GM12878 (cell line): ENCODE data around the gene PTPN22. TPM values are rescaled to one million over a fixed set of nuclear protein-coding genes. Genes with fewer than 3 reads are reported as not detected.

Experiments
- EZH2 ChIP-seq: IDR thresholded peaks from 2 replicates; pipeline ENCODE4 v1.6.1; 2012; ENCODE audit warnings: low read depth, mild to moderate bottlenecking, control low read depth, inconsistent platforms, low read length, borderline replicate concordance; ENCODE audit not compliant: control insufficient read depth
- FOS ChIP-seq: IDR thresholded peaks from 3 replicates; pipeline ENCODE4 v1.6.1; 2011; ENCODE audit warnings: borderline replicate concordance; ENCODE audit not compliant: insufficient read length; ENCODE audit errors: extremely low read depth
- HDGF ChIP-seq: fragments of 450-650 bp; IDR thresholded peaks from 2 replicates; pipeline ENCODE4 v1.6.1; 2016; ENCODE audit warnings: antibody characterized with exemption
- IKZF1 ChIP-seq: fragments of 450-650 bp; conservative IDR thresholded peaks from 2 replicates; pipeline ENCODE4 v1.6.1; 2017; ENCODE audit warnings: antibody characterized with exemption, mild to moderate bottlenecking
- MEF2B ChIP-seq: fragments of 450-650 bp; IDR thresholded peaks from 2 replicates; pipeline ENCODE4 v1.6.1; 2018; ENCODE audit warnings: mild to moderate bottlenecking, moderate library complexity; ENCODE audit not compliant: partially characterized antibody, poor library complexity, severe bottlenecking
- NBN ChIP-seq: fragments of 450-650 bp; IDR thresholded peaks from 2 replicates; pipeline ENCODE4 v1.6.1; 2016
- NR2C1 ChIP-seq: fragments of 450-650 bp; IDR thresholded peaks from 2 replicates; pipeline ENCODE4 v1.6.1; 2017; ENCODE audit warnings: antibody characterized with exemption, mild to moderate bottlenecking, moderate library complexity
- NR2C2 ChIP-seq: IDR thresholded peaks from 2 replicates; pipeline ENCODE4 v1.6.1; 2011; ENCODE audit warnings: borderline replicate concordance, low read depth; ENCODE audit not compliant: control insufficient read depth, insufficient read length
- NRF1 ChIP-seq: conservative IDR thresholded peaks from 2 replicates; pipeline ENCODE4 v1.6.1; 2011; ENCODE audit warnings: mild to moderate bottlenecking, low read depth, low read length, improper control_type of control experiment
- POU2F2 ChIP-seq: IDR thresholded peaks from 3 replicates; pipeline ENCODE4 v1.6.1; 2011; ENCODE audit warnings: low read depth, mild to moderate bottlenecking, low read length, borderline replicate concordance
- RUNX3 ChIP-seq: IDR thresholded peaks from 2 replicates; pipeline ENCODE4 v1.6.1; 2012; ENCODE audit warnings: low read length, inconsistent platforms
- SIX5 ChIP-seq: IDR thresholded peaks from 2 replicates; pipeline ENCODE4 v1.6.1; 2011; ENCODE audit warnings: mild to moderate bottlenecking, low read depth, low read length, moderate library complexity; ENCODE audit not compliant: severe bottlenecking
- SUZ12 ChIP-seq: fragments of 200-600 bp; sonication (generic); IDR thresholded peaks from one replicate; pipeline ENCODE4 v1.6.1; 2018; ENCODE audit warnings: antibody characterized with exemption, mild to moderate bottlenecking; ENCODE audit not compliant: unreplicated experiment
- polyA plus RNA-seq, 11 experiments: library from polyadenylated mRNA; depleted of rRNA in 4 of 11; unstranded in 6 of 11; stranded (reverse) in 5 of 11; fragments of >200 nt; fragmentation: Nextera tagmentation in 4 of 11; fragmentation: Illumina TruSeq in 1 of 11; extraction: Ambion mirVana in 4 of 11; extraction: Trizol in 1 of 11; gene quantifications; 1 replicate in 1 of 11; 2 replicates in 10 of 11; pipeline versions ENCODE4 v1.2.1 to v1.2.3, GENCODE V29; 2011 to 2016; ENCODE audit warnings: inconsistent platforms in 2 of 11, missing spikeins in 2 of 11, low read depth in 1 of 11
- total RNA-seq, 4 experiments: library from RNA; depleted of rRNA in 3 of 4; stranded (reverse); fragments of >200 nt in 3 of 4; fragmentation: Illumina TruSeq in 1 of 4; extraction: Trizol in 1 of 4; gene quantifications; 2 replicates each; pipeline versions ENCODE4 v1.2.1 to v1.2.3, GENCODE V29; 2013 to 2021
- TF ChIP-seq, protein P1 (sequence below): fragments of 150-350 bp; IDR thresholded peaks from 2 replicates; pipeline ENCODE4 v1.6.1; 2016; ENCODE audit warnings: low read depth, low read length
- TF ChIP-seq, protein P2 (sequence below): IDR thresholded peaks from 2 replicates; pipeline ENCODE4 v1.6.1; 2011; ENCODE audit warnings: borderline replicate concordance, low read depth, mild to moderate bottlenecking, moderate library complexity, mixed read lengths, low read length; ENCODE audit not compliant: insufficient read depth; ENCODE audit errors: extremely low read length

Gene PTPN22
- total and polyA plus RNA-seq, 10 of the 15 experiments (the other 5 are each of a cell fraction or from before 2014, with no cell fraction given) = 22.8 to 65.1 (median 44.9) TPM

DNA sequence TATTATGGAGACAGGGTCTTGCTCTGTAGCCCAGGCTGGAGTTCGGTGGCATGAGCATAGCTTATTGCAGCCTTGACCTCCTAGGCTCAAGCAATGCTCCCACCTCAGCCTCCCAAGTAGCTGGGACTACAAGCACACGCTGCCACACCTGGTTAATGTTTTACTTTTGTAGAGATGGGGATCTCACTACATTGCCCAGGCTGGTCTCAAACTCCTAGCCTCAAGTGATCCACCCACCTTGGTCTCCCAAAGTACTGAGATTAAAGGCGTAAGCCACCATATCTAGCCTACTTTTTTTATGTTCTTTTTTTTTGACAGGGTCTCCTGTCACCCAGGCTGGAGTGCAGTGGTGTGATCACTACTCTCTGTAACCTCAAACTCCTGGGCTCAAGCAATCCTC is 21.8 kb upstream of the PTPN22 start (continued):
- TF ChIP-seq RUNX3 (no peak), EZH2 (no peak), SIX5 (no peak), NRF1 (no peak), FOS (no peak), NR2C1 (no peak), SUZ12 (no peak), MEF2B (no peak), HDGF (no peak), NBN (no peak), NR2C2 (no peak), POU2F2 (no peak), IKZF1 (no peak)
- TF ChIP-seq, protein P1, sequence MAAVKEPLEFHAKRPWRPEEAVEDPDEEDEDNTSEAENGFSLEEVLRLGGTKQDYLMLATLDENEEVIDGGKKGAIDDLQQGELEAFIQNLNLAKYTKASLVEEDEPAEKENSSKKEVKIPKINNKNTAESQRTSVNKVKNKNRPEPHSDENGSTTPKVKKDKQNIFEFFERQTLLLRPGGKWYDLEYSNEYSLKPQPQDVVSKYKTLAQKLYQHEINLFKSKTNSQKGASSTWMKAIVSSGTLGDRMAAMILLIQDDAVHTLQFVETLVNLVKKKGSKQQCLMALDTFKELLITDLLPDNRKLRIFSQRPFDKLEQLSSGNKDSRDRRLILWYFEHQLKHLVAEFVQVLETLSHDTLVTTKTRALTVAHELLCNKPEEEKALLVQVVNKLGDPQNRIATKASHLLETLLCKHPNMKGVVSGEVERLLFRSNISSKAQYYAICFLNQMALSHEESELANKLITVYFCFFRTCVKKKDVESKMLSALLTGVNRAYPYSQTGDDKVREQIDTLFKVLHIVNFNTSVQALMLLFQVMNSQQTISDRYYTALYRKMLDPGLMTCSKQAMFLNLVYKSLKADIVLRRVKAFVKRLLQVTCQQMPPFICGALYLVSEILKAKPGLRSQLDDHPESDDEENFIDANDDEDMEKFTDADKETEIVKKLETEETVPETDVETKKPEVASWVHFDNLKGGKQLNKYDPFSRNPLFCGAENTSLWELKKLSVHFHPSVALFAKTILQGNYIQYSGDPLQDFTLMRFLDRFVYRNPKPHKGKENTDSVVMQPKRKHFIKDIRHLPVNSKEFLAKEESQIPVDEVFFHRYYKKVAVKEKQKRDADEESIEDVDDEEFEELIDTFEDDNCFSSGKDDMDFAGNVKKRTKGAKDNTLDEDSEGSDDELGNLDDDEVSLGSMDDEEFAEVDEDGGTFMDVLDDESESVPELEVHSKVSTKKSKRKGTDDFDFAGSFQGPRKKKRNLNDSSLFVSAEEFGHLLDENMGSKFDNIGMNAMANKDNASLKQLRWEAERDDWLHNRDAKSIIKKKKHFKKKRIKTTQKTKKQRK = no peak
- TF ChIP-seq, protein P2, sequence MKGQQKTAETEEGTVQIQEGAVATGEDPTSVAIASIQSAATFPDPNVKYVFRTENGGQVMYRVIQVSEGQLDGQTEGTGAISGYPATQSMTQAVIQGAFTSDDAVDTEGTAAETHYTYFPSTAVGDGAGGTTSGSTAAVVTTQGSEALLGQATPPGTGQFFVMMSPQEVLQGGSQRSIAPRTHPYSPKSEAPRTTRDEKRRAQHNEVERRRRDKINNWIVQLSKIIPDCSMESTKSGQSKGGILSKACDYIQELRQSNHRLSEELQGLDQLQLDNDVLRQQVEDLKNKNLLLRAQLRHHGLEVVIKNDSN = no peak
